ENCODE results near the gene ACTA2.

ACTA2 gene

GRCh38 chr10:88886557-88886956 is 66.0 kb downstream of the ACTA2 start:
- TF ChIP-seq SNAI2 (CRISPR knock-in tag; IDR thresholded peaks at IDR 0.05) = no peak
- TF ChIP-seq POU6F1 (CRISPR knock-in tag; IDR thresholded peaks at IDR 0.05; ENCODE audit: borderline replicate concordance, low read depth) = no peak
- no peak for TF ChIP-seq GLIS3 (CRISPR knock-in tag; IDR thresholded peaks at IDR 0.05)
- no peak for TF ChIP-seq CSDC2 (CRISPR knock-in tag; IDR thresholded peaks at IDR 0.05)
- TF ChIP-seq ZFP30 (CRISPR knock-in tag; IDR thresholded peaks at IDR 0.05) = no peak
- TF ChIP-seq ARNTL (CRISPR knock-in tag; IDR thresholded peaks at IDR 0.05; ENCODE audit: borderline replicate concordance, low read depth) = no peak
- no peak for TF ChIP-seq ESRRG (CRISPR knock-in tag; IDR thresholded peaks at IDR 0.05)
- TF ChIP-seq RARB (CRISPR knock-in tag; IDR thresholded peaks at IDR 0.05) = no peak
- TF ChIP-seq CSRNP3 (CRISPR knock-in tag; IDR thresholded peaks at IDR 0.05) = no peak
- no peak for TF ChIP-seq PPARA (CRISPR knock-in tag; IDR thresholded peaks at IDR 0.05; ENCODE audit: borderline replicate concordance)
- TF ChIP-seq ZNF565 (CRISPR knock-in tag; conservative IDR thresholded peaks at IDR 0.05; ENCODE audit: low read depth) = no peak
- no peak for TF ChIP-seq OSR1 (CRISPR knock-in tag; IDR thresholded peaks at IDR 0.05)
- no peak for TF ChIP-seq CREB5 (CRISPR knock-in tag; IDR thresholded peaks at IDR 0.05; ENCODE audit: low read depth)
- no peak for TF ChIP-seq BACH2 (CRISPR knock-in tag; IDR thresholded peaks at IDR 0.05; ENCODE audit: borderline replicate concordance)
- TF ChIP-seq TOX (CRISPR knock-in tag; IDR thresholded peaks at IDR 0.05; ENCODE audit: borderline replicate concordance) = no peak
- TF ChIP-seq TCF4 (CRISPR knock-in tag; IDR thresholded peaks at IDR 0.05; ENCODE audit: borderline replicate concordance) = no peak
- ATAC-seq = no peak

Measured in SK-N-SH treated with all-trans-retinoic acid at 6 μM for 48 hours (cell line).